GM04504 (cell line): ENCODE measurements around the gene GON4L.
"Not testable (repeated sequence)": the region's sequence is repeated elsewhere in the genome, so short reads cannot be mapped to it uniquely, and the experiment has no call there.

ENCODE experiments used
- DNase-seq: peaks from one replicate; pipeline ENCODE4 v3.0.0-alpha.2; 2012; ENCODE audit warnings: low read depth

GON4L gene

DNA sequence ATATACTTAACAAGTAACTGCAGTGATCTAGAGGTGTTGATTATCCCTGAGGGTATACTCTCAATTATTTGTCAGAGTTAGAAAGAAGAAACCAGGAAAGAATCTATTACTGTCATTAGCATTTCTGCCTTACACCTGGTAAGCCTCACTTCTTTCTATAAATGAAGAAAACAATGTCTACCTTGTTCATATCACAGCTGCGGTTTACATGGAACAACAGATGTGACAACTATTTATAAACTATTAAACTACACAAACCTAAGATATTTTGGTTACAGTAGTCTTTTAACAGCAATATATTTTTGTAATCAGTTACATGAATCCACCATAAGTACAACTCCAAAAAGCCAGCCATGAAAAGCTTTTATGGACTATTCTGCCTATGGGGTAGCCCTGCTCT, 40.7 kb downstream of the GON4L start:
- DNase-seq: no peak

DNA sequence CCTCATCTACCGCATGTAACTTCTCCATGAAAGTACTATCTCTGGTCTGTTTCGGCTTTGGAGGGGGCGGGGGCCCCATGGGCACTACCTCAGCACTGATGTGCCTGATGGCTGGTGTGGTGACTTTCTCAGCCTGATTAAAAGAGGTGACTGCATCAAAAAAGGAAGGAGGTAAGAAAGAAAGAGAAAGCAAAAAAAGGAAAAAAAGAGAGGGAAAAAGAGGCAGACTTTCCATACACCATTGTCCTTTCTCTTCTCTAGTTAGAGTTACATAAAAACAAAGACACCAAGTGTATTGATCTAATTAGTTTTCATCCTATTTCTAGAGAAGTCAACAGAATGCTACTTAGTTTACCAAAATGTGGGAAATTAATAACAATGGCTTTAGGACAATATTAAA, 43.3 kb downstream of the GON4L start:
- no peak for DNase-seq

DNA sequence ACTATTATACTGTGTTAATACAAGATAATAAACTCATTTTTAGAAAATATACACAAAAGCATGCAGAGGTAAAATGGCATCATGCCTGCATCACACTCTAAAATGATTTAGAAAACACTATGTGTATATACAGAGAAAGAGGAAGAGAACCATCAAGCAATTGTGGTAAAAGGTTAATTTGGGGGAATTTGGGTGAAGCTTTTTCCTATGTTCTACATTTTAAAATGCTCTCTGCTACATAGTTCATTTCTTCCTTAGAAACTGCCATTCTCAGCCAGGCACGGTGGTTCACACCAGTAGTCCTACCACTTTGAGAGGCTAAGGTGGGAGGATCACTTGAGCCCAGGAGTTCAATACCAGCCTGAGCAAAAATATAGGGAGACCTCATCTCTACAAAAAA, 44.1 kb downstream of the GON4L start:
- DNase-seq: no peak

DNA sequence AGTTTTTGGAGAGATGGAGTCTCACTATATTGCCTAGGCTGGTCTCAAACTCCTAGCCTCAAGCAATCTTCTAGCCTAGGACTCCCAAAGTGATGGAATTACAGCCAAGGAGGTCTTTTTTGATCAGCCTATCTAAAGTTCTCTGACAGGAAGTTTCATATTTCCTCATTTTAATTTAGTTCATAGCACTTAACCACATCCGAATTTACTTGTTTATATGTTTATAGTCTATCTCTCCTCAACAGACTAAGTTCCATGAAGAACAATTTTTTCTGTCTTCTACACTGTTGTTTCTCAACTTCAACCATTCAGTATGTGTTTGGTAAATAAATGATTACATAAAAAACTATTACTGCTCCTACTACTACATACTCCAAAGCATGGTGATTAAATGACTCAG, 47.9 kb downstream of the GON4L start:
- no peak for DNase-seq

DNA sequence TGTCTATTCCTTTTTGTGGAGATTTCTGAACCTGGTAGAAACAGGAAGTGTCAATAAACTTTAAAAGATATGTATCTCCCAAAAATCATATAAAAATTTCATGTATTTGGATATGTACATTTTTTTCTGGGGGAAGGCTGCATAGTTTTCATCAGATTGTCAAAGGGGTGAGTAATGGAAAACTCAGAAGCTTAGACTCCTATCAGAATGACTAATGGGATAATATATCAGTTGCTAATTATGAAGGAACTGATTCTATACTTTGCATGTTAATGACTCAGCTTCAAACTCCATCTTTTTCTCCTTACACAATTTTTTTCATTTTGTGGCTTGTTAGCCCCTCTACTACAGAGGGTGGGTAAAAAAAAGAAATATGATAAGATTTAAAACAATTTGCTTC, 55.9 kb downstream of the GON4L start:
- peak; percentile 2 for DNase-seq

DNA sequence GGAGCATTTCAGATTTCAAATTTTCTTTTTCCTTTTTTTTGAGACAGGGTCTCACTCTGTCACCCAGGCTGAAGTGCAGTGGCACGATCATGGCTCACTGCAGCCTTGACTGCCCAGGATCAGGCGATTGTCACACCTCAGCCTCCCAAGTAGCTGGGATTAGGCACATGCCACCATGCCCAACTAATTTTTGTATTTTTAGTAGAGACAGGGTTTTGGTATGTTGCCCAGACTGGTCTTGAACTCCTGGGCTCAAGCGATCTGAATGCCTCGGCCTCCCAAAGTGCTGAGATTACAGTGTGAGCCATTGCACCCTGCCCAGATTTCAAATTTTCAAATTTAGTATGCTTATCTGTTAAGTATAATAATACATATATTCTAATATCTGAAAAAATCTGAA, 61.4 kb downstream of the GON4L start:
- not testable (repeated sequence) for DNase-seq

DNA sequence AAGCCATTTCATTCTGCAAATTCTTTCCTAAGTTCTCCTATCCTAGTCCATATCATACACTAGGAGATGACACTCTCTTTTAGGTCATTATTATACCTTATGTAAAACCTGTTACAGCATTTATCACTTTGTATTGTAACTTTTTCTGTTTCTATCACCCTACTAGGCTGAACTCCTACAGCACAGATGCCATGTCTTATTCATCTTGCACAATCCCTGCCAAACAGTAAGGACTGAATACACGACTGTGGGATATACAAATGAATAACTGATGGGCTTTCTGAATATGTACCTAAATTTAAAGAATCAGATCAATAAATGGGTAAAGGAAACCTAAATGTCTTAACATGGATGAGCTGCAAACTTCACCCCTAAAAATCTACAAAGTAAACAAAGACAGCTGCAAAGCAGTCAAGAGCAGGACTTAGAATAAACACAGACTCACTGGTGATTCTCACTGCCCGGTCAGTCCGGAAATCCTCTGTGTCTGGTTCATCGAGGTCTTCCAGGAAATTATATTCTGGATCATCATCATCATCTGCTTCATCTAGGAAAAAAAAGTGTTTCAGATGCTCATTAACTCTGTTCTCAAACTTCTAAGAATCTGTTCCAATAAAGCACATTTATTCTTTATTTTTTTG, 62.3 kb downstream of the GON4L start:
- DNase-seq: no peak

DNA sequence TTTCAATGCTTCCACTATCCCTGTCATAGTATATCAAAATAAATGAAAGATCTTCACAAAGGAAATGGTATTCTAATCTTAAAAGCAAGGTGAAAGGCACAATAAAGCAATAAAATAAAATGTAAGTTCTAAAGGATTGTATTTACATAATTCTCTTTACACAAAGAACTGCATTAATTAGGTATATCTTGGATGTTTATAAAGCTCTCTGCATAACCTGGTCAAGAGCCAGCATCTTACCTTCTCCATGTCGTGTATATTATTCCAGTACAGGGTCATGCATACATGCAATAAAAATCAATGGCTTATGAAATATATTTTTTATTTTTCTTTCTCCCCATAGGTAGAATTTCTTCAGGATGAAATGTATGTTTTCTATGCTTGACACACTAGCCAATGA, 63.8 kb downstream of the GON4L start:
- DNase-seq: no peak

DNA sequence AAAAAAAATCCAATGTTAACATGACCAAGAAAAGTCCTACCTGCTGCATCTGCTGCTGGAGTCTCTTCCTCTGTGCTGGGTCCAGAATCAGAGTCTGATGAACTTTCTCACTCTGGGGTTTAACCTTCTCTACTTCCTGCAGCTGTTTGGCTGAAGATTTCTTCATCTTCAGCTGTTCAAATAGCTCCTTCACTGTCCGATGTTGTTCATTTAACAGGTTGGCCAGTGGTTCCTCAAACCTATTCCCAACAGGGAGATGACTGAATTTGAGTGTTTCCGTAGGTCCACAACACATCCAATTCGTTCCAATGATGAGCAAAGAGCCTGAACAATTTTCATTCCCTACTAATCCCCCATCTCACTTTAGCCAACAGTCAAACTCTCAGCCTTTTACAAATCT, 79.4 kb downstream of the GON4L start:
- DNase-seq: no peak

DNA sequence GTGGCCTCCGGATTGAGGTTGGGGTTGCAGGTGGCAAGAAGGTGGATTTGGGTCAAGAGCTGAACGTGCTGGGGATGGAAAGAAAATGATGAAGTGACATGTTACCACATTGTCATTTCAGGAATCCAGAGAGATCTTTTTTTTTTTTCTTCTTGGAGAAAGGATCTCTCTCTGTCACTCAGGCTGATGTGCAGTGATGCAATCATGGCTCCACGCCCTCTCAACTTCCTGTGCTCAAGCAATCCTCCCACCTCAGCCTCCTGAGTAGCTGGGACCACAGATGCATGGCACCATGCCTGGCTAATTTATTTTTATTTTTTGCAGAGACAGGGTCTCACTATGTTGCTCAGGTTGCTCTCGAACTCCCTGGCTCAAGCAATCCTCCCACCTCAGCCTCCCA, 80.6 kb downstream of the GON4L start:
- no peak for DNase-seq

DNA sequence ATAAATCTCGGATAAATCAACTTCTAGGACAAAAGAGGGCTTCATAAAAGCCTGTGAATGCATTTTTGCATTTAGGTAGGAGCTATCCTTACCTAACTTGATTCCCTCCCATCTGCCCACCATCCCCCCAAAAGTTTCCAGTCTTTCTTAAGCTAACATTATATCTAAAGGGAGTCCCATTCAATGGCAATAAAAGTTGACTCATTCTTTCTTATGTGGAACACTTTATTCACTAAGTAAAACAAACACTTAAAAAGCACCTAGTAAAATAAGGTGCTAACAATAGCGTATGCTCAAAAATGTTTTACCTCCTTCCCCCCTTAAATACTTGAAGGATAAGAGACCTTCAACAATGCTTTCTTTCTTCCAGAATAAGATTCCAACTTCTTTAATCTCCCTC, 83.8 kb downstream of the GON4L start:
- DNase-seq: no peak

DNA sequence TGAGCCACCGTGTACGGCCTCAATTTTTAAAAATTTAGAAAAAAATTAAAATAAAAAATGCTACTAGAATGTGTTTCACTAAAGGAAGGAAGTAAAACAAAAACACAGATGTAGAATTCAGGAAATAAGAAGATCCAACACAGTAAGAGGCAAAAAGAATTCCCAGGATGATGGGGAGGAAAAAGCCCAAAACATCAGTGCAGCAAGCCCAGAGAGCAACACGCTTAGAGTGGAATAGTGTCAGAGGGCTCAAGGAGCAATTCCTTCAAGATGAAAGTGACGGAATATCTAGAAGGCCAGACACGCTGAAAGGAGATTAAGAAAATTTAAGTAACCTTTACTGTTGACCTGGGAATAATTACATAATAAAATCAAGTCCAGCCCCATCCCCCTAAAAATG, 87.8 kb downstream of the GON4L start:
- no peak for DNase-seq

DNA sequence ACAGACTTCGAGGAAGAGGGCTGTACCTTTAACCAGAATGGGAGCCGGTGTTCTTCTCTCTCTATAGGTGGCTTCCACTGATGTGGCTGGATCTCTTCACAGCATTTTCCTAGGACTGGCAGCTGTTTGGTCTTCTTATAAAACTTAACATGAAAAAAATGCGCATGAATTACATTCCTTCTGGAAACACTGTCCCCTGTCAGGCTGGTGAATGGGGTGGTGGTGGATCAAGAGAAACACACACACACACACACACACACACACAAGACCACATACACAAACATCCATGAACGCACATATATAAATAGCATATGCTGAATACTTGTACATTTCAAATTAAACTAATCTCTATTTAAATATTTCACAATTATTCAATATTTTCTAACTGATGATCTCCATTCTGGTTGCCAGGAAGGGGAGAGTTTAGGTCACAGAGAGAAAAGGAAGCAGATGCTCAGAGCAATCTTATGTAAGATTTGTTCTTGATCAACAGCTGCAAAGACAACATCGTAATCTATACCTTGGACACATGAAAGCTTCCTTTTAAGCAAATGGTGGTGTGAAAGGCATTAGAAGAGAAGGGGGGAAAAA, 89.5 kb downstream of the GON4L start:
- DNase-seq: not testable (repeated sequence)

DNA sequence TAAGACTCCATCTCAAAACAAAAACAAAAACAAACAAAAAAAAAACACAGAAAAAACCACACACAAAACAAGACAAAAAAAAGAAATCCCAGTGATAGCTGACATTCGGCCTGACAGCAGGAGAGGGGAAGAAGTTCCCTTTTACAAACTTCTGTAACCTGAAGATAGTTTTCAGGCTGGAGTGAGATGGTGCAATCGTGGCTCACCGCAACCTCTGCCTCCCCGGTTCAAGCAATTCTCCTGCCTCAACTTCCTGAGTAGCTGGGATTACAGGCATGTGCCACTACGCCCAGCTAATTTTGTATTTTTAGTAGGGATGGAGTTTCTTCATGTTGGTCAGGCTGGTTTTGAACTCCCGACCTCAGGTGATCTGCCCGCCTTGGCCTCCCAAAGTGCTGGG, 93.0 kb downstream of the GON4L start:
- not testable (repeated sequence) for DNase-seq

DNA sequence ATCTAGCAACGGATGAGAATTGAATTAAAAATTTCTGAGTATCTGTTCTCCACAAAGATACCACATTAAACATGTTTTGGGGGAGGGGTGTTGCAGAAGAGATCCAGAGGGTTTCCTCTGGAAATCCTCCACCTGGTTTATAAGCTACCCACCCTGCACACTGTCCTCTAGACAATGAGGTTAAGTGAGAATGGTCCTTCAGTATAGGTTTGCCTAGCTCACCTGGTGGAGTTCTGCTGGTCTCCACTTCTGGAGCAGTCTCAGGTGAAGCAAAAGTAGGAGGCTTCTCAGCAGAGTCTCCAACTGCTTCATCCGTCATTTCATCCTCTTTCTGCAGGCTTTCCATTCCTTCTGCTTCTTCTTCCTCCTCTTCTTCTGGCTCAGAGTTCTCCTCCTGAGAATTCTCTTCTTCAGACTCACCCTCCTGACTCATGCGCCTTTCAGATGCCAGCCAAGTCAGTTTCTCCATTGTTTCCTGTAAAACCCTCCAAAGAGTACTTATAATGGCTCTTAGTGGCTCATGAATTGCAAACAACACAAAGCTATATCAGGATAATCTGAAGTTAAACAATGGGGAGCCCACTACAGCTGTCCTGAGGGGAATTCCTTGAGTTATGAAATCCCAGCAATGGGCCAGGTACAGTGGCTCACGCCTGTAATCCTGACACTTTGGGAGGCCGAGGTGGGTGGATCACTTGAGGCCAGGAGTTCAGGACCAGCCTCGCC, 93.8 kb downstream of the GON4L start:
- peak; percentile 78 for DNase-seq

DNA sequence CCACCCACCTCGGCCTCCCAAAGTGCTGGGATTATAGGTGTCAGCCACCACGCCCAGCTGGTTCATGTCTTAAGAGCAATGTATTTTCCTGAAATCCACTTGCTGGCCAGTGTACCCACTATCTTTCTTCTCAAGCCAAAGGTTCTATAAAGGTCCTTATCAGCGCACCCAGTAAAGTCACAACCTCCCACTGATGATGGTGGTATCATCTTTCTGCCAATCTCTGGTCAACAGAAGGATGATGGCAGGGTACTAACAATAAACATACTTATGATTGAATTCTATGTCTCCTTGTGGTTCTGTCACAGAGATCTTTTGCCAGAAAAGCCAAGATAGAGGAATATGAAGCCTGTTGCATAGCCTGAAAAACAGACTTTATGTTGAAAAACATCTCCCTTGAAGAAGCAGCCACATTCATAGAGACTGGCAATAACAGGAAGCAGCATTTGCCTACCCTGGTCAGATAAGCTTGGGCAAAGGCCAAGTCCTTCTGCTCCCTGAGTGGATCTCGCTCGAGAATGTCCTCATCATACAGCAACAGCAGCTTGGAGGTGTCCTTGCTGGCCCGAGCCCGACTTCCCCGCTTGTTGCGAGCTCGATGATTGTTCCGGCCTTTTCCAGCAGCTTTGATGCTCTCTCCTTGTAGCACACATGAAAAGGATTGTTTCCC, 95.1 kb downstream of the GON4L start:
- DNase-seq: no peak

DNA sequence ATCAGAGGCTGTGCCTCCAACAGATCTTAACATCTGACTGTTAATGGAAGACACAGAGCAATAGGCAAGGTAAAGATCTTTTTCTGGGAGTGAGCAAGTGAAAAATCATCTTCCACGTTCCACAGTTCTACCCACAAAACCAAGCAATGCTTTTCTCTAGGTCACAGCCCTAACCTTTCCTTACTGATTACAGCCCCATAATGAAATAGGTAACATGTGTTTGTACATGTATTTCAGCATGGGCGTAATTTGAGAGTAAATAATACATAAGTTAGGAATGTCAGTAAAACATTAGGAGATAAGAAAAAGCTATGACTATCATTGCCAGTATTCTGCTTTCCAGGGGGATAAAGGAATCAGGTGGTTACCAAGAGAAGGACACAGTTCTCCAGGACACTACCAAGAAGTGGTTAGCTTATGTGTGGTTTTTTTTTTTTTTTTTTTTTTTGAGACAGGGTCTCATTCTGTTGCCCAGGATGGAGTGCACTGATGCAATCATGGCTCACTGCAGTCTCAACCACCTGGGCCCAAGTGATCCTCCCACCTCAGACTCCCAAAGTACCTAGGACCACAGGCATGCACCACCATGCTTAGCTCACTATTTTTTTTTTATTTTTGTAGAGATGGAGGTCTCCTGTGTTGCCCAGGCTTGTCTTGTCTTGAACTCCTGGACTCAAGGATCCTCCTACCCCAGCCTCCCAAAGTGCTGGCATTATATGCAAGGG, 96.1 kb downstream of the GON4L start:
- DNase-seq: no peak

DNA sequence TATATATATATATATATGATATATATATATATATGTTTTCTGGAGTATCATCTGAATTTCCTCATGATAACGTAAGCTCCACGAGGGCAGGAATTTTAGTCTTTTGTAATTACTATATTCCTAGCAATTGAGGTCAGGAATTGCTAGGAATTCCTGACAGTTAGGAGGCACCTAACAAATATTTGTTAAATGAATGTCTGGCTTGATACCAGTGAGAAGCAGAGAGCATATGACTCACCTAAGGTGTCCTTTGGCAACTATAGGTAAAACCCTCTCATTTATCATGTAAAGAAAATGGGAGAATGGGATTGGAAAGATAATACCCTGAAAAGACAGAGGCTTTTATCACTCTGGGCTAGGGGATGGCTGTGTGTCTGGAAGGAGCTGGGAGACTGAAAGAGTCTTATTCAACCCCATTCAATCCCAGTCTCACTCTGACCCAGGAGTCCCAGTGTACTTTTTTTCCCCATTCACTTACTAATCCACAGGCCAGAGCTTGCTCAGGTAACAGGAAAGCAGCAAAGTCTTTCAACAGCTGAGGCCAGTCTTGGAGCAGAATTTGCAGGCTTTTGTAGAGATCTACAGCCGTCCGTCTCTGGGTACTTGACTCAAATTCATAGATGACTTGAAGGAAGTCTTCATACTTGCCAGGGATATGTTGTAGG, 96.9 kb downstream of the GON4L start:
- DNase-seq: no peak

DNA sequence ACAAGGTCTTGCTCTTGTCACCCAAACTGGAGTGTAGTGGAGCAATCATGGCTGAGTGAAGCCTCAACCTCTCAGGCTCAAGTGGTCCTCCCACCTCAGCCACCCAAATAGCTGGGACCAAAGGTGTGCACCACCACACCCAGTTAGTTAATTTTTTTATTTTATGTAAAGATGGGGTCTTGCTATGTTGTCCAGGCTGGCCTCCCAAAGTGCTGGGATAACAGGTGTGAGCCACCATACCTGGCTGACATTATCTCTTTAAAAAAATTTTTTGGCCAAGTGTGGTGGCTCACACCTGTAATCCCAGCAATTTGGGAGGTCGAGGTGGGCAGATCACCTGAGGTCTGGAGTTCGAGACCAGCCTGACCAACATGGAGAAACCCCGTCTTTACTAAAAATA, 98.0 kb downstream of the GON4L start:
- not testable (repeated sequence) for DNase-seq

DNA sequence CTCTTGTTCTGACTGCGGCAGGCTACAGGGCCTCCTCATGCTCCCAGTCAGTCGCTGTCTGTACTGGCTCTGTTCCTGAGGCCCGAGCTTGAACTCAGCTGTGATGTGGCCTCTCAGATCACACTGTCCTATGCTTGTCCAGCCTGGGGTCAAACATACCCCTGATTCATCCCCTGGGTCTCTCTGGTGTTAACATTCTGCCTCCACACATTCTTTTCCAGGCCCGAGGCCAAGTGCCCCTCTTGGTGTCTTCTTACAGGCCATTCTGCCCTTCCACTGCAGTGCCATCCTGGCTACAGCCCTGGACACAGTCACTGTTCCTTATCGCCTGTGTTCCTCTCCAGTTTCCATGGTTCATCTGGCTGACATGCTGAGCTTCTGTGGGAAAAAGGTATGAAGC, 108.9 kb downstream of the GON4L start:
- DNase-seq: not testable (repeated sequence)

DNA sequence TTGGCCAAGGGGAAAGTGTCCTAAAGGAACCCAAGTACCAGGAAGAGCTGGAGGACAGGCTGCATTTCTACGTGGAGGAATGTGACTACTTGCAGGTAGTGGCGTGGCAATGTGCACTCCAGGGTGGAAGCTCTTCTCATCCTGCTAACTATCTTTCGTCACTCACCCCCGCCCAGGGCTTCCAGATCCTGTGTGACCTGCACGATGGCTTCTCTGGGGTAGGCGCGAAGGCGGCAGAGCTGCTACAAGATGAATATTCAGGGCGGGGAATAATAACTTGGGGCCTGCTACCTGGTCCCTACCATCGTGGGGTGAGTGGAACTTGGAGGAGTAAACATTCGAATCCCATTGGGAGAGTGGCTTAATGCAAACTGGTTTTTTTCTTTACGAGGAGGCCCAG, 109.4 kb downstream of the GON4L start:
- not testable (repeated sequence) for DNase-seq
